IMR-90 (cell line): Measurements from ENCODE around the gene MARF1. TPM values are rescaled to one million over a fixed set of nuclear protein-coding genes. Genes with fewer than 3 reads are reported as not detected.

Source experiments
- ATAC-seq: fragments of 200-7000 bp; cut with Tn5 transposase; 2 replicates; pipeline ENCODE4 v1.9.1; 2020; ENCODE audit warnings: low read depth, mild to moderate bottlenecking, moderate library complexity
- BruUV-seq: library from RNA; stranded (reverse); fragments of 400-500 nt; replicated peaks from 2 replicates; lab custom pipeline; 2021; lab: Mats Ljungman, UMichigan
- CTCF ChIA-PET: fragments of 300-600 bp; formaldehyde crosslinking; extraction: SDS; loops from one replicate; lab custom pipeline; 2021; ENCODE audit warnings: antibody characterized with exemption; lab: Yijun Ruan, JAX
- POLR2A ChIA-PET: fragments of 300-600 bp; sonication (Branson Sonifier 250); formaldehyde crosslinking; loops from one replicate; lab custom pipeline; 2022; ENCODE audit warnings: antibody characterized with exemption; ENCODE audit not compliant: unreplicated experiment; lab: Charles Lee
- DNase-seq: peaks from one replicate; pipeline ENCODE4 v3.0.0; 2013
- H2AFZ ChIP-seq: replicated peaks from 2 replicates; pipeline ENCODE3; 2013; ENCODE audit warnings: low read length, mild to moderate bottlenecking; ENCODE audit not compliant: poor library complexity
- H2AK5ac ChIP-seq: 2 replicates; pipeline ENCODE4 v1.6.1; 2013; ENCODE audit warnings: low read depth, low read length, inconsistent platforms
- H2AK9ac ChIP-seq: replicated peaks from 2 replicates; pipeline ENCODE3; 2013; ENCODE audit warnings: mild to moderate bottlenecking, low read depth, low read length, moderate library complexity; ENCODE audit not compliant: poor library complexity
- H2BK120ac ChIP-seq: 2 replicates; pipeline ENCODE4 v1.6.1; 2013; ENCODE audit warnings: low read depth, low read length, inconsistent platforms
- H2BK15ac ChIP-seq: 3 replicates; pipeline ENCODE4 v1.6.1; 2013; ENCODE audit warnings: low read depth, low read length, inconsistent platforms
- H2BK20ac ChIP-seq: 2 replicates; pipeline ENCODE4 v1.6.1; 2013; ENCODE audit warnings: low read depth, mild to moderate bottlenecking, inconsistent platforms, low read length, moderate library complexity
- H2BK5ac ChIP-seq: 2 replicates; pipeline ENCODE4 v1.6.1; 2013; ENCODE audit warnings: mild to moderate bottlenecking, low read depth, low read length, inconsistent platforms; ENCODE audit not compliant: poor library complexity, severe bottlenecking
- H3K14ac ChIP-seq: replicated peaks from 2 replicates; pipeline ENCODE4 v1.6.1; 2013; ENCODE audit warnings: low read depth, low read length, inconsistent platforms
- H3K18ac ChIP-seq: 2 replicates; pipeline ENCODE4 v1.6.1; 2013; ENCODE audit warnings: low read depth, low read length, control low read depth
- H3K23ac ChIP-seq: 2 replicates; pipeline ENCODE4 v1.6.1; 2013; ENCODE audit warnings: low read depth, low read length, inconsistent platforms
- H3K27ac ChIP-seq: 2 replicates; pipeline ENCODE4 v1.5.1; 2013; ENCODE audit warnings: mild to moderate bottlenecking, control low read depth, low read length; ENCODE audit not compliant: insufficient read depth
- H3K27me3 ChIP-seq: 2 replicates; pipeline ENCODE4 v1.6.1; 2013; ENCODE audit warnings: low read length; ENCODE audit not compliant: control insufficient read depth, insufficient read depth
- H3K36me3 ChIP-seq: 2 replicates; pipeline ENCODE4 v1.6.1; 2013; ENCODE audit warnings: low read length, mixed read lengths; ENCODE audit not compliant: control insufficient read depth, insufficient read depth
- H3K4ac ChIP-seq: 2 replicates; pipeline ENCODE4 v1.6.1; 2013; ENCODE audit warnings: low read depth, low read length, inconsistent platforms
- H3K4me1 ChIP-seq: 2 replicates; pipeline ENCODE4 v1.6.1; 2013; ENCODE audit warnings: low read length, mixed read lengths; ENCODE audit not compliant: control insufficient read depth, insufficient read depth
- H3K4me2 ChIP-seq: 2 replicates; pipeline ENCODE4 v1.6.1; 2013; ENCODE audit warnings: low read depth, mild to moderate bottlenecking, control low read depth, low read length, moderate library complexity
- H3K4me3 ChIP-seq: 2 replicates; pipeline ENCODE4 v1.5.1; 2013; ENCODE audit warnings: low read depth, mild to moderate bottlenecking, control low read depth, low read length, moderate library complexity; ENCODE audit not compliant: insufficient read depth
- H3K56ac ChIP-seq: 2 replicates; pipeline ENCODE4 v1.6.1; 2013; ENCODE audit warnings: low read length, inconsistent platforms; ENCODE audit not compliant: insufficient read depth; ENCODE audit errors: extremely low read depth
- H3K79me1 ChIP-seq, 2 experiments: 2 replicates each; pipeline ENCODE4 v1.6.1; 2013; ENCODE audit warnings: low read length in 2 of 2, inconsistent platforms in 1 of 2, low read depth in 1 of 2
- H3K9ac ChIP-seq: 2 replicates; pipeline ENCODE4 v1.6.1; 2013; ENCODE audit warnings: low read depth, low read length, control low read depth
- H3K9me1 ChIP-seq: 2 replicates; pipeline ENCODE4 v1.6.1; 2013; ENCODE audit warnings: low read length, inconsistent platforms; ENCODE audit not compliant: insufficient read depth
- H3K9me3 ChIP-seq: 2 replicates; pipeline ENCODE4 v1.6.1; 2013; ENCODE audit warnings: low read length; ENCODE audit not compliant: control insufficient read depth, insufficient read depth
- H4K20me1 ChIP-seq: 2 replicates; pipeline ENCODE4 v1.6.1; 2013; ENCODE audit warnings: low read length, inconsistent platforms; ENCODE audit not compliant: insufficient read depth
- H4K5ac ChIP-seq: 2 replicates; pipeline ENCODE4 v1.6.1; 2013; ENCODE audit warnings: mild to moderate bottlenecking, low read depth, low read length, control low read depth
- H4K8ac ChIP-seq, 2 experiments: 2 replicates each; pipeline ENCODE4 v1.6.1; 2013; ENCODE audit warnings: low read depth in 2 of 2, low read length in 2 of 2, control low read depth in 1 of 2, inconsistent platforms in 1 of 2
- H4K91ac ChIP-seq: 2 replicates; pipeline ENCODE4 v1.6.1; 2013; ENCODE audit warnings: low read depth, low read length, inconsistent platforms; ENCODE audit not compliant: insufficient read depth
- BHLHE40 ChIP-seq: fragments of 150-350 bp; IDR thresholded peaks from 2 replicates; pipeline ENCODE4 v1.6.1; 2016; ENCODE audit warnings: mild to moderate bottlenecking, low read depth, low read length
- CEBPB ChIP-seq: IDR thresholded peaks from 2 replicates; pipeline ENCODE4 v1.6.1; 2012; ENCODE audit warnings: low read depth, low read length, improper control_type of control experiment
- CHD1 ChIP-seq: IDR thresholded peaks from 2 replicates; pipeline ENCODE4 v1.6.1; 2012; ENCODE audit warnings: low read depth, low read length, improper control_type of control experiment
- ELK1 ChIP-seq: fragments of 150-350 bp; IDR thresholded peaks from 2 replicates; pipeline ENCODE4 v1.6.1; 2016; ENCODE audit warnings: low read depth, mild to moderate bottlenecking, low read length, moderate library complexity, borderline replicate concordance
- FOS ChIP-seq: fragments of 150-350 bp; IDR thresholded peaks from 2 replicates; pipeline ENCODE4 v1.6.1; 2016; ENCODE audit warnings: low read depth, low read length
- MAFK ChIP-seq: IDR thresholded peaks from 2 replicates; pipeline ENCODE4 v1.6.1; 2012; ENCODE audit warnings: low read depth, low read length, improper control_type of control experiment
- MAZ ChIP-seq: IDR thresholded peaks from 2 replicates; pipeline ENCODE4 v1.6.1; 2012; ENCODE audit warnings: low read depth, mild to moderate bottlenecking, low read length, improper control_type of control experiment, moderate library complexity, borderline replicate concordance
- MXI1 ChIP-seq: IDR thresholded peaks from 2 replicates; pipeline ENCODE4 v1.6.1; 2012; ENCODE audit warnings: low read depth, mild to moderate bottlenecking, low read length, moderate library complexity, borderline replicate concordance
- NFE2L2 ChIP-seq: fragments of 150-350 bp; IDR thresholded peaks from 2 replicates; pipeline ENCODE4 v1.6.1; 2016; ENCODE audit warnings: low read depth, mild to moderate bottlenecking, low read length
- POLR2A ChIP-seq: IDR thresholded peaks from 2 replicates; pipeline ENCODE4 v1.6.1; 2012; ENCODE audit warnings: mild to moderate bottlenecking, low read depth, low read length
- RAD21 ChIP-seq: IDR thresholded peaks from 2 replicates; pipeline ENCODE4 v1.6.1; 2012; ENCODE audit warnings: low read length, improper control_type of control experiment
- RCOR1 ChIP-seq: IDR thresholded peaks from 2 replicates; pipeline ENCODE4 v1.6.1; 2012; ENCODE audit warnings: mild to moderate bottlenecking, low read length, improper control_type of control experiment; ENCODE audit not compliant: insufficient replicate concordance
- RFX5 ChIP-seq: IDR thresholded peaks from 2 replicates; pipeline ENCODE4 v1.8.0; 2012; ENCODE audit warnings: low read depth, mild to moderate bottlenecking, low read length, moderate library complexity
- SMC3 ChIP-seq: fragments of 150-350 bp; IDR thresholded peaks from 2 replicates; pipeline ENCODE4 v1.6.1; 2016; ENCODE audit warnings: low read depth, mild to moderate bottlenecking, antibody characterized with exemption, low read length, moderate library complexity
- USF2 ChIP-seq: fragments of 150-350 bp; IDR thresholded peaks from 2 replicates; pipeline ENCODE4 v1.6.1; 2017; ENCODE audit warnings: mild to moderate bottlenecking, antibody characterized with exemption, low read length, low read depth
- WGBS, 2 experiments: methylation state at CpG; one replicate each; pipeline versions ENCODE4 v1.1.5 to v1.1.7; 2013; ENCODE audit warnings: missing lambda C conversion rate in 2 of 2; ENCODE audit not compliant: insufficient read length in 1 of 2; ENCODE audit errors: extremely low coverage in 2 of 2; 5-methylcytosine and 5-hydroxymethylcytosine counted together
- dilution Hi-C: fragments of 300-500 bp; cut with HindIII; formaldehyde crosslinking; loops from one replicate; pipeline ENCODE4 v1.14.3; 2018; ENCODE audit warnings: low sequenced_read_pairs; ENCODE audit not compliant: unreplicated experiment
- in situ Hi-C: fragments of 300-500 bp; cut with MboI; formaldehyde crosslinking; loops from 3 replicates; pipeline ENCODE4 v1.14.3; 2019; ENCODE audit warnings: low sequenced_read_pairs, inconsistent platforms, mixed read lengths
- intact Hi-C: fragments of 100-400 bp; cut with micrococcal nuclease; formaldehyde crosslinking; loops from 2 replicates; pipeline ENCODE4 v1.10.0; 2022
- polyA plus RNA-seq, 3 experiments: library from polyadenylated mRNA; depleted of rRNA; stranded (reverse); fragments of >200 nt; gene quantifications; 2 replicates each; pipeline ENCODE4 v1.2.3, GENCODE V29; 2012; ENCODE audit warnings: low replicate concordance in 1 of 3
- total RNA-seq: library from RNA; depleted of rRNA; stranded (reverse); fragments of >200 nt; gene quantifications from 2 replicates; pipeline ENCODE4 v1.2.3, GENCODE V29; 2012
- TF ChIP-seq, protein P1 (sequence below): conservative IDR thresholded peaks from 2 replicates; pipeline ENCODE4 v1.5.1; 2012; ENCODE audit warnings: mild to moderate bottlenecking, low read depth, low read length, improper control_type of control experiment

The MARF1 gene
- total and polyA plus RNA-seq, 2 of the 4 experiments (the other 2 are of a cell fraction), result 9.0 to 12.9 TPM

DNA sequence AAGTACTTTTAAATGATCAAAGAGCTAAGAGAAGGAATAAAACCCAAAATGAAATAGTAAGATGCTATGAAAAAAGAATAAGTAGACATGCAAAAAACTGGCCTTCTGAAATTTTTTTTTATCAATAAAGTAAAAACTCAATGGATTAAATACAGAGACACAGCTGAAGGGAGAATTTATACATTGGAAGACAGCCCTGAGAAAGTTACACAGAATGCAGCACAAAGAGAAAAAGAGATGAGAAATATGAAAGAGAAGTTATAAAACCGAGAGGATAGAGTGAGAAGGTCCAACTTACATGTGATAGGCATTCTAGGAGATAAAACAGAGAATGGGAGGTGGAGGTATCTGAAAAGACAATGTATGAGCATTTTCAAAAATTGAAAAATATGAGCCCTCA lies 57.0 kb downstream of the MARF1 start:
- Histone ChIP-seq H3K18ac (no peak overlapping the region), H2AFZ (no peak overlapping the region), H3K4me2 (no peak overlapping the region), H2AK9ac (no peak overlapping the region), H4K8ac (no peak overlapping the region), H3K23ac (no peak overlapping the region), H3K9me3 (peaks cover 27% of the 10 kb centered on the region), H3K27me3 (no peaks in the 10 kb centered on the region), H3K14ac (no peak overlapping the region), H3K79me1 (no peaks in the 10 kb centered on the region), H3K9ac (no peak overlapping the region), H3K56ac (no peak overlapping the region), H3K4me3 (no peak overlapping the region), H4K20me1 (no peaks in the 10 kb centered on the region), H4K5ac (no peak overlapping the region), H3K9me1 (no peaks in the 10 kb centered on the region), H2BK120ac (no peak overlapping the region), H4K91ac (no peak overlapping the region), H3K4ac (no peak overlapping the region), H3K27ac (no peak overlapping the region), H2AK5ac (no peak overlapping the region), H3K36me3 (peaks cover 46% of the 10 kb centered on the region), H2BK20ac (no peak overlapping the region), H3K4me1 (peaks cover 2% of the 10 kb centered on the region; the same call in 1 of the 2 replicates), H2BK5ac (no peak overlapping the region), H2BK15ac (no peak overlapping the region)
- no peak for TF ChIP-seq MAZ
- TF ChIP-seq RFX5, result no peak
- TF ChIP-seq RCOR1, result no peak
- no peak for TF ChIP-seq FOS
- TF ChIP-seq ELK1, result no peak
- TF ChIP-seq POLR2A, result no peak
- TF ChIP-seq RAD21, result no peak
- TF ChIP-seq CHD1, result no peak
- TF ChIP-seq SMC3, result no peak
- TF ChIP-seq, protein P1, sequence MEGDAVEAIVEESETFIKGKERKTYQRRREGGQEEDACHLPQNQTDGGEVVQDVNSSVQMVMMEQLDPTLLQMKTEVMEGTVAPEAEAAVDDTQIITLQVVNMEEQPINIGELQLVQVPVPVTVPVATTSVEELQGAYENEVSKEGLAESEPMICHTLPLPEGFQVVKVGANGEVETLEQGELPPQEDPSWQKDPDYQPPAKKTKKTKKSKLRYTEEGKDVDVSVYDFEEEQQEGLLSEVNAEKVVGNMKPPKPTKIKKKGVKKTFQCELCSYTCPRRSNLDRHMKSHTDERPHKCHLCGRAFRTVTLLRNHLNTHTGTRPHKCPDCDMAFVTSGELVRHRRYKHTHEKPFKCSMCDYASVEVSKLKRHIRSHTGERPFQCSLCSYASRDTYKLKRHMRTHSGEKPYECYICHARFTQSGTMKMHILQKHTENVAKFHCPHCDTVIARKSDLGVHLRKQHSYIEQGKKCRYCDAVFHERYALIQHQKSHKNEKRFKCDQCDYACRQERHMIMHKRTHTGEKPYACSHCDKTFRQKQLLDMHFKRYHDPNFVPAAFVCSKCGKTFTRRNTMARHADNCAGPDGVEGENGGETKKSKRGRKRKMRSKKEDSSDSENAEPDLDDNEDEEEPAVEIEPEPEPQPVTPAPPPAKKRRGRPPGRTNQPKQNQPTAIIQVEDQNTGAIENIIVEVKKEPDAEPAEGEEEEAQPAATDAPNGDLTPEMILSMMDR, result no peak
- TF ChIP-seq MAFK, result no peak
- no peak for TF ChIP-seq USF2
- no peak for TF ChIP-seq MXI1
- TF ChIP-seq BHLHE40, result no peak
- TF ChIP-seq CEBPB, result no peak
- no peak for TF ChIP-seq NFE2L2
- in situ Hi-C loops, result no loop called here
- no peak for ATAC-seq
- ChIA-PET POLR2A (no interaction called here), CTCF (no interaction called here)
- dilution Hi-C loops, result no loop called here
- DNase-seq, result no peak
- 67% methylated on average over 1 of the region's 1 CpG; no CpG with 5 or more reads in 1 of the 2 experiments for WGBS, 2 experiments
- BruUV-seq, result no TSS peak
- intact Hi-C loops, result no loop called here
